Activated T-helper 17 cell treated with anti-CD3 and anti-CD28 coated beads, Interleukin-2, amount 50 U/mL, for 72 hours (primary cell): ENCODE results near the gene TSPAN18. TPM values are rescaled to one million over a fixed set of nuclear protein-coding genes. Genes with fewer than 3 reads are reported as not detected.

Source experiments
- ATAC-seq: fragments of 150-1000 bp; cut with Tn5 transposase; replicated peaks from 2 replicates; pipeline ENCODE4 v1.10.0; 2021; ENCODE audit warnings: mild to moderate bottlenecking, moderate library complexity
- H3K27ac Mint-ChIP-seq: one replicate; pipeline ENCODE4 v1.8.0; 2022; ENCODE audit warnings: mixed read lengths
- H3K27me3 Mint-ChIP-seq: one replicate; pipeline ENCODE4 v1.8.0; 2022; ENCODE audit warnings: mixed read lengths
- H3K36me3 Mint-ChIP-seq: one replicate; pipeline ENCODE4 v1.8.0; 2022; ENCODE audit warnings: low read depth, mild to moderate bottlenecking, mixed read lengths
- H3K4me1 Mint-ChIP-seq: one replicate; pipeline ENCODE4 v1.8.0; 2022; ENCODE audit warnings: mixed read lengths
- H3K4me3 Mint-ChIP-seq: one replicate; pipeline ENCODE4 v1.8.0; 2022; ENCODE audit warnings: mild to moderate bottlenecking, mixed read lengths
- H3K9me3 Mint-ChIP-seq: one replicate; pipeline ENCODE4 v1.8.0; 2022; ENCODE audit warnings: mixed read lengths
- total RNA-seq, 2 donors: library from RNA; stranded (reverse); gene quantifications; one replicate each; pipeline ENCODE4 v1.2.3, GENCODE V29; 2022

TSPAN18 gene
- total RNA-seq, 2 donors from 2014 or later, result 3.3 to 3.9 TPM

- Mint-ChIP-seq H3K27ac (peak overlapping the region; percentile 50), H3K27me3 (no peaks in the 10 kb centered on the region), H3K9me3 (no peaks in the 10 kb centered on the region), H3K4me3 (no peak overlapping the region), H3K36me3 (no peaks in the 10 kb centered on the region), H3K4me1 (peaks cover 19% of the 10 kb centered on the region)
- ATAC-seq, result no peak
These were observed 215.5 kb downstream of the TSPAN18 start for GRCh38 chr11:44942029-44942955.

- peaks cover 19% of the 10 kb centered on the region for H3K4me1 Mint-ChIP-seq
- peak; percentile 67 for ATAC-seq
- no peaks in the 10 kb centered on the region for H3K9me3 Mint-ChIP-seq
- H3K4me3 Mint-ChIP-seq, result peak overlapping the region; percentile 3
- peak overlapping the region; percentile 50 for H3K27ac Mint-ChIP-seq
- H3K36me3 Mint-ChIP-seq, result no peaks in the 10 kb centered on the region
- H3K27me3 Mint-ChIP-seq, result no peaks in the 10 kb centered on the region
These were observed 216.4 kb downstream of the TSPAN18 start for GRCh38 chr11:44943118-44943517.

- H3K36me3 Mint-ChIP-seq, result no peaks in the 10 kb centered on the region
- H3K27me3 Mint-ChIP-seq, result peaks cover 4% of the 10 kb centered on the region
- H3K4me3 Mint-ChIP-seq, result no peak overlapping the region
- no peak for ATAC-seq
- peak overlapping the region; percentile 8 for H3K27ac Mint-ChIP-seq
- no peaks in the 10 kb centered on the region for H3K9me3 Mint-ChIP-seq
- H3K4me1 Mint-ChIP-seq, result peaks cover 19% of the 10 kb centered on the region
These were observed 216.9 kb downstream of the TSPAN18 start for GRCh38 chr11:44943696-44944095.

- H3K4me1 Mint-ChIP-seq, result peaks cover 19% of the 10 kb centered on the region
- H3K36me3 Mint-ChIP-seq, result no peaks in the 10 kb centered on the region
- ATAC-seq, result no peak
- H3K27me3 Mint-ChIP-seq, result peaks cover 5% of the 10 kb centered on the region
- no peaks in the 10 kb centered on the region for H3K9me3 Mint-ChIP-seq
- H3K4me3 Mint-ChIP-seq, result no peak overlapping the region
- no peak overlapping the region for H3K27ac Mint-ChIP-seq
These were observed 217.6 kb downstream of the TSPAN18 start for GRCh38 chr11:44944181-44944852.

- Mint-ChIP-seq H3K27me3 (peaks cover 5% of the 10 kb centered on the region), H3K9me3 (no peaks in the 10 kb centered on the region), H3K36me3 (no peaks in the 10 kb centered on the region), H3K4me1 (peaks cover 19% of the 10 kb centered on the region), H3K4me3 (no peak overlapping the region), H3K27ac (no peak overlapping the region)
- ATAC-seq, result no peak
These were observed 218.1 kb downstream of the TSPAN18 start for GRCh38 chr11:44944853-44945235.

- Mint-ChIP-seq H3K9me3 (no peaks in the 10 kb centered on the region), H3K27me3 (peaks cover 5% of the 10 kb centered on the region), H3K4me1 (peaks cover 19% of the 10 kb centered on the region)
These were observed 218.9 kb downstream of the TSPAN18 start for GRCh38 chr11:44945666-44946065.

GRCh38 chr11:44946263-44946662, 219.5 kb downstream of the TSPAN18 start:
- no peak overlapping the region for H3K27ac Mint-ChIP-seq
- H3K27me3 Mint-ChIP-seq, result peaks cover 6% of the 10 kb centered on the region
- H3K4me3 Mint-ChIP-seq, result no peak overlapping the region
- peaks cover 19% of the 10 kb centered on the region for H3K4me1 Mint-ChIP-seq
- ATAC-seq, result no peak
- no peaks in the 10 kb centered on the region for H3K9me3 Mint-ChIP-seq
- no peaks in the 10 kb centered on the region for H3K36me3 Mint-ChIP-seq

More at GRCh38 chr11:44945666-44946065, 218.9 kb downstream of the TSPAN18 start:
- Mint-ChIP-seq H3K27ac (no peak overlapping the region), H3K4me3 (no peak overlapping the region), H3K36me3 (no peaks in the 10 kb centered on the region)
- no peak for ATAC-seq

GRCh38 chr11:44947114-44947513, 220.4 kb downstream of the TSPAN18 start:
- no peak overlapping the region for H3K27ac Mint-ChIP-seq
- H3K9me3 Mint-ChIP-seq, result no peaks in the 10 kb centered on the region
- ATAC-seq, result no peak
- peaks cover 8% of the 10 kb centered on the region for H3K27me3 Mint-ChIP-seq
- no peaks in the 10 kb centered on the region for H3K36me3 Mint-ChIP-seq
- H3K4me1 Mint-ChIP-seq, result peaks cover 13% of the 10 kb centered on the region
- no peak overlapping the region for H3K4me3 Mint-ChIP-seq

GRCh38 chr11:44948155-44948554, 221.4 kb downstream of the TSPAN18 start:
- peak overlapping the region; percentile 61 for H3K4me3 Mint-ChIP-seq

GRCh38 chr11:44949160-44950030, 222.6 kb downstream of the TSPAN18 start:
- H3K9me3 Mint-ChIP-seq, result no peaks in the 10 kb centered on the region
- no peaks in the 10 kb centered on the region for H3K36me3 Mint-ChIP-seq
- H3K4me1 Mint-ChIP-seq, result no peaks in the 10 kb centered on the region
- H3K4me3 Mint-ChIP-seq, result peak overlapping the region; percentile 61
- no peak overlapping the region for H3K27ac Mint-ChIP-seq
- H3K27me3 Mint-ChIP-seq, result peaks cover 11% of the 10 kb centered on the region
- no peak for ATAC-seq

More at GRCh38 chr11:44948155-44948554, 221.4 kb downstream of the TSPAN18 start:
- H3K9me3 Mint-ChIP-seq, result no peaks in the 10 kb centered on the region
- H3K27ac Mint-ChIP-seq, result no peak overlapping the region
- ATAC-seq, result no peak
- peaks cover 8% of the 10 kb centered on the region for H3K27me3 Mint-ChIP-seq
- peaks cover 5% of the 10 kb centered on the region for H3K4me1 Mint-ChIP-seq
- H3K36me3 Mint-ChIP-seq, result no peaks in the 10 kb centered on the region

- Mint-ChIP-seq H3K36me3 (no peaks in the 10 kb centered on the region), H3K4me3 (peak overlapping the region; percentile 61), H3K4me1 (no peaks in the 10 kb centered on the region), H3K27ac (no peak overlapping the region), H3K9me3 (no peaks in the 10 kb centered on the region), H3K27me3 (peaks cover 13% of the 10 kb centered on the region)
- ATAC-seq, result peak; percentile 30
These were observed 223.4 kb downstream of the TSPAN18 start for GRCh38 chr11:44950031-44950624.

GRCh38 chr11:44950625-44951476, 224.1 kb downstream of the TSPAN18 start, which contains the start of gene TP53I11:
TP53I11 (minus strand) TSS chr11:44950883; CDS start chr11:44938335, 12,548 bp downstream.
- Mint-ChIP-seq H3K27me3 (peaks cover 19% of the 10 kb centered on the region), H3K4me3 (peak within 1 kb of the TSS; percentile 61), H3K27ac (no peak within 1 kb of the TSS), H3K9me3 (no peaks in the 10 kb centered on the region), H3K36me3 (no peaks in the 10 kb centered on the region), H3K4me1 (peaks cover 4% of the 10 kb centered on the region)
- ATAC-seq, result peak; percentile 79

- H3K4me1 Mint-ChIP-seq, result peaks cover 4% of the 10 kb centered on the region
- ATAC-seq, result no peak
- no peak overlapping the region for H3K4me3 Mint-ChIP-seq
- peaks cover 26% of the 10 kb centered on the region for H3K27me3 Mint-ChIP-seq
- no peak overlapping the region for H3K27ac Mint-ChIP-seq
- H3K36me3 Mint-ChIP-seq, result no peaks in the 10 kb centered on the region
- no peaks in the 10 kb centered on the region for H3K9me3 Mint-ChIP-seq
These were observed 225.3 kb downstream of the TSPAN18 start for GRCh38 chr11:44952082-44952481.
